HepG2 (cell line): Measurements from ENCODE around the gene FAM83G. TPM values are rescaled to one million over a fixed set of nuclear protein-coding genes. Genes with fewer than 3 reads are reported as not detected.
A peak's percentile ranks its signal among the peaks of the same experiment; 100 is the strongest.

Source experiments
- CHD2 ChIP-seq: IDR thresholded peaks from 2 replicates; pipeline ENCODE4 v1.6.1; 2011; ENCODE audit warnings: low read depth, low read length, improper control_type of control experiment
- IRX3 ChIP-seq: sonication (generic); formaldehyde crosslinking; IDR thresholded peaks from 2 replicates; pipeline ENCODE4 v1.8.1; 2023; ENCODE audit warnings: mild to moderate bottlenecking, low read depth, missing genetic modification reagents, borderline replicate concordance
- KAT2B ChIP-seq: fragments of 150-350 bp; IDR thresholded peaks from 2 replicates; pipeline ENCODE4 v1.6.1; 2014; ENCODE audit warnings: low read depth, low read length, borderline replicate concordance
- NCOA2 ChIP-seq: sonication (generic); formaldehyde crosslinking; IDR thresholded peaks from 2 replicates; pipeline ENCODE4 v1.8.0; 2022; ENCODE audit warnings: inconsistent platforms
- PHF21A ChIP-seq: sonication (generic); formaldehyde crosslinking; IDR thresholded peaks from 2 replicates; pipeline ENCODE4 v1.5.0; 2020; ENCODE audit warnings: mild to moderate bottlenecking, missing genetic modification reagents
- TEAD3 ChIP-seq: optimal IDR thresholded peaks from 2 replicates; pipeline ENCODE3; 2016; ENCODE audit warnings: borderline replicate concordance
- ZNF138 ChIP-seq: sonication (generic); formaldehyde crosslinking; IDR thresholded peaks from 2 replicates; pipeline ENCODE4 v1.5.0; 2020; ENCODE audit warnings: mild to moderate bottlenecking, low read depth, missing genetic modification reagents
- ZNF331 ChIP-seq: sonication (generic); formaldehyde crosslinking; IDR thresholded peaks from 2 replicates; pipeline ENCODE4 v1.4.0; 2020; ENCODE audit warnings: missing genetic modification reagents
- ZNF501 ChIP-seq: sonication (generic); formaldehyde crosslinking; IDR thresholded peaks from 2 replicates; pipeline ENCODE4 v1.5.1; 2020; ENCODE audit warnings: mild to moderate bottlenecking, moderate library complexity, missing genetic modification reagents
- ZNF569 ChIP-seq: sonication (generic); formaldehyde crosslinking; IDR thresholded peaks from 2 replicates; pipeline ENCODE4 v1.5.0; 2020; ENCODE audit warnings: mild to moderate bottlenecking, missing genetic modification reagents, moderate library complexity, borderline replicate concordance
- ZNF570 ChIP-seq: sonication (generic); formaldehyde crosslinking; IDR thresholded peaks from 2 replicates; pipeline ENCODE4 v1.4.0; 2020; ENCODE audit warnings: mild to moderate bottlenecking, missing genetic modification reagents, borderline replicate concordance
- ZNF577 ChIP-seq: sonication (generic); formaldehyde crosslinking; IDR thresholded peaks from 2 replicates; pipeline ENCODE4 v1.4.0; 2020; ENCODE audit warnings: mild to moderate bottlenecking, low read depth, missing genetic modification reagents, borderline replicate concordance
- ZNF713 ChIP-seq: sonication (generic); formaldehyde crosslinking; IDR thresholded peaks from 2 replicates; pipeline ENCODE4 v1.4.0; 2020; ENCODE audit warnings: mild to moderate bottlenecking, missing genetic modification reagents
- polyA plus RNA-seq, 8 experiments: library from polyadenylated mRNA; depleted of rRNA in 3 of 8; stranded (reverse) in 7 of 8; unstranded in 1 of 8; fragments of >200 nt; fragmentation: Illumina TruSeq in 4 of 8; extraction: Trizol in 4 of 8; gene quantifications; 2 replicates each; pipeline versions ENCODE4 v1.2.1 to v1.2.3, GENCODE V29; 2011 to 2016; ENCODE audit warnings: low read depth in 4 of 8, missing spikeins in 1 of 8, mixed read lengths in 1 of 8; ENCODE audit not compliant: insufficient read depth in 1 of 8
- total RNA-seq, 5 experiments: library from RNA; depleted of rRNA; stranded (reverse); fragments of >200 nt; fragmentation: Illumina TruSeq; extraction: Trizol; gene quantifications; 2 replicates each; pipeline ENCODE4 v1.2.3, GENCODE V29; 2016; ENCODE audit warnings: low read depth in 1 of 5
- TF ChIP-seq, protein P1 (sequence below): sonication (generic); formaldehyde crosslinking; IDR thresholded peaks from 2 replicates; pipeline ENCODE4 v1.4.0; 2020; ENCODE audit warnings: mild to moderate bottlenecking, missing genetic modification reagents
- TF ChIP-seq, protein P2 (sequence below), 2 experiments: IDR thresholded peaks; 2 replicates each; pipeline ENCODE4 v1.6.1; 2011 to 2012; ENCODE audit warnings: low read length in 2 of 2, borderline replicate concordance in 1 of 2, low read depth in 1 of 2, mild to moderate bottlenecking in 1 of 2, moderate library complexity in 1 of 2
- TF ChIP-seq, protein P3 (sequence below): sonication (generic); formaldehyde crosslinking; IDR thresholded peaks from 2 replicates; pipeline ENCODE4 v1.8.0; 2023; ENCODE audit warnings: mild to moderate bottlenecking, missing genetic modification reagents
- TF ChIP-seq, protein P4 (sequence below): sonication (generic); formaldehyde crosslinking; conservative IDR thresholded peaks from 2 replicates; pipeline ENCODE4 v1.4.0; 2020; ENCODE audit warnings: missing genetic modification reagents
- TF ChIP-seq, protein P5 (sequence below): sonication (generic); formaldehyde crosslinking; IDR thresholded peaks from 2 replicates; pipeline ENCODE4 v1.4.0; 2020; ENCODE audit warnings: missing genetic modification reagents
- TF ChIP-seq, protein P6 (sequence below): sonication (generic); formaldehyde crosslinking; IDR thresholded peaks from 2 replicates; pipeline ENCODE4 v1.5.1; 2020; ENCODE audit warnings: missing genetic modification reagents, mild to moderate bottlenecking, borderline replicate concordance

FAM83G gene
- total and polyA plus RNA-seq, 2 of the 13 experiments (the other 11 are each of a cell fraction or from before 2014, with no cell fraction given), result 13.7 to 18.6 TPM

DNA sequence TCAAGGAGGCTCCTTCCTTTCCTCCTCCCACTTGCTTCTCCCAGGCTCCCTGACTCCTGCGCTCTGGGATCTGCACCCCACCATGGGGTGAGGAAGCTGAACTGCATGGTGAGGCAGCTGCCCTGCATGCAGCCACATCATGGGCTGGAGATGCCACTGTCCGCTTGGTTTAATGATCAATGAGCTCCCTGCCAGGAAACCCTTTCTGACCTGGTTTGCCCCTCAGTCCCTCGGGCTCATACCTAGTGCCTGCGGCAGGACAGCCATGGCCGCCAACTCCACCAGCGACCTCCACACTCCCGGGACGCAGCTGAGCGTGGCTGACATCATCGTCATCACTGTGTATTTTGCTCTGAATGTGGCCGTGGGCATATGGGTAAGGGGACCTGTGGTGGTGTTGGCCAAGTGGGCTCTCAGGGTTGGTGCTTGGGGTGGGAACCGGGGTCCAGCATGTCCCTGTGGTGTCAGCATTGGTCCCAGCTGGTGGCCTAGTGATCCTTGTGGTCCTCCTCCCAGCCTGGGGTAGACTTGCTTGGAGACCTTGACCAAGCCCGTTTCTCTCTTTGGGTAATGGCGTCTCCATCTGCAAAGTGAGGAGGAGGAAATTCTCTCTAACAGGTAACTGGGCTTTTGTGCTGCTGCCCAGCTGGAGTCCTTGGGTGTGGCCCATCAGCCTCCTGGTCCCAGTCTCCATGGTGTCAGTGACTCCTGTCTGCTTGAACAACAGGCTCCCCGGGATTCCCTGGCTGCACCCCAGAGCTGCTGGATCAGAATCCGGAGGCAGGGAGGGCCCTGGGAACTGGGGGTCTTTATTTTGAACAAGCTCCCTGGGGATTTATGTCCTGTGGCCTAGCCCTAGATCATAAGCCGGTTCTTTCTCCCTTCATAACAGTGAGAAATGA is 52.4 kb downstream of the FAM83G start, which contains the start of gene SLC5A10 (continued):
- TF ChIP-seq ZNF577 (CRISPR knock-in tag), result no peak
- TF ChIP-seq, protein P1, sequence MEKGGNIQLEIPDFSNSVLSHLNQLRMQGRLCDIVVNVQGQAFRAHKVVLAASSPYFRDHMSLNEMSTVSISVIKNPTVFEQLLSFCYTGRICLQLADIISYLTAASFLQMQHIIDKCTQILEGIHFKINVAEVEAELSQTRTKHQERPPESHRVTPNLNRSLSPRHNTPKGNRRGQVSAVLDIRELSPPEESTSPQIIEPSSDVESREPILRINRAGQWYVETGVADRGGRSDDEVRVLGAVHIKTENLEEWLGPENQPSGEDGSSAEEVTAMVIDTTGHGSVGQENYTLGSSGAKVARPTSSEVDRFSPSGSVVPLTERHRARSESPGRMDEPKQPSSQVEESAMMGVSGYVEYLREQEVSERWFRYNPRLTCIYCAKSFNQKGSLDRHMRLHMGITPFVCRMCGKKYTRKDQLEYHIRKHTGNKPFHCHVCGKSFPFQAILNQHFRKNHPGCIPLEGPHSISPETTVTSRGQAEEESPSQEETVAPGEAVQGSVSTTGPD (CRISPR knock-in tag), result no peak
- 0 out of 2 replicates have a peak, but pooled peaks have one; percentile 25 for TF ChIP-seq NCOA2 (CRISPR knock-in tag)
- TF ChIP-seq PHF21A (CRISPR knock-in tag), result no peak
- TF ChIP-seq ZNF713 (CRISPR knock-in tag), result no peak
- TF ChIP-seq, protein P2, sequence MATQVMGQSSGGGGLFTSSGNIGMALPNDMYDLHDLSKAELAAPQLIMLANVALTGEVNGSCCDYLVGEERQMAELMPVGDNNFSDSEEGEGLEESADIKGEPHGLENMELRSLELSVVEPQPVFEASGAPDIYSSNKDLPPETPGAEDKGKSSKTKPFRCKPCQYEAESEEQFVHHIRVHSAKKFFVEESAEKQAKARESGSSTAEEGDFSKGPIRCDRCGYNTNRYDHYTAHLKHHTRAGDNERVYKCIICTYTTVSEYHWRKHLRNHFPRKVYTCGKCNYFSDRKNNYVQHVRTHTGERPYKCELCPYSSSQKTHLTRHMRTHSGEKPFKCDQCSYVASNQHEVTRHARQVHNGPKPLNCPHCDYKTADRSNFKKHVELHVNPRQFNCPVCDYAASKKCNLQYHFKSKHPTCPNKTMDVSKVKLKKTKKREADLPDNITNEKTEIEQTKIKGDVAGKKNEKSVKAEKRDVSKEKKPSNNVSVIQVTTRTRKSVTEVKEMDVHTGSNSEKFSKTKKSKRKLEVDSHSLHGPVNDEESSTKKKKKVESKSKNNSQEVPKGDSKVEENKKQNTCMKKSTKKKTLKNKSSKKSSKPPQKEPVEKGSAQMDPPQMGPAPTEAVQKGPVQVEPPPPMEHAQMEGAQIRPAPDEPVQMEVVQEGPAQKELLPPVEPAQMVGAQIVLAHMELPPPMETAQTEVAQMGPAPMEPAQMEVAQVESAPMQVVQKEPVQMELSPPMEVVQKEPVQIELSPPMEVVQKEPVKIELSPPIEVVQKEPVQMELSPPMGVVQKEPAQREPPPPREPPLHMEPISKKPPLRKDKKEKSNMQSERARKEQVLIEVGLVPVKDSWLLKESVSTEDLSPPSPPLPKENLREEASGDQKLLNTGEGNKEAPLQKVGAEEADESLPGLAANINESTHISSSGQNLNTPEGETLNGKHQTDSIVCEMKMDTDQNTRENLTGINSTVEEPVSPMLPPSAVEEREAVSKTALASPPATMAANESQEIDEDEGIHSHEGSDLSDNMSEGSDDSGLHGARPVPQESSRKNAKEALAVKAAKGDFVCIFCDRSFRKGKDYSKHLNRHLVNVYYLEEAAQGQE (IDR thresholded peaks at IDR 0.05; ENCODE audit: borderline replicate concordance in 1 of 2, low read depth in 1 of 2, low read length in 2 of 2), result no peak
- peak; percentile 59 for TF ChIP-seq TEAD3
- TF ChIP-seq KAT2B, result no peak
- no peak for TF ChIP-seq ZNF569 (CRISPR knock-in tag)
- TF ChIP-seq CHD2, result no peak
- TF ChIP-seq, protein P3, sequence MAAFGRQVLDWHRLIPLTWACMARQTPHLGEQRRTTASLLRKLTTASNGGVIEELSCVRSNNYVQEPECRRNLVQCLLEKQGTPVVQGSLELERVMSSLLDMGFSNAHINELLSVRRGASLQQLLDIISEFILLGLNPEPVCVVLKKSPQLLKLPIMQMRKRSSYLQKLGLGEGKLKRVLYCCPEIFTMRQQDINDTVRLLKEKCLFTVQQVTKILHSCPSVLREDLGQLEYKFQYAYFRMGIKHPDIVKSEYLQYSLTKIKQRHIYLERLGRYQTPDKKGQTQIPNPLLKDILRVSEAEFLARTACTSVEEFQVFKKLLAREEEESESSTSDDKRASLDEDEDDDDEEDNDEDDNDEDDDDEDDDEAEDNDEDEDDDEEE (CRISPR knock-in tag), result no peak
- TF ChIP-seq, protein P4, sequence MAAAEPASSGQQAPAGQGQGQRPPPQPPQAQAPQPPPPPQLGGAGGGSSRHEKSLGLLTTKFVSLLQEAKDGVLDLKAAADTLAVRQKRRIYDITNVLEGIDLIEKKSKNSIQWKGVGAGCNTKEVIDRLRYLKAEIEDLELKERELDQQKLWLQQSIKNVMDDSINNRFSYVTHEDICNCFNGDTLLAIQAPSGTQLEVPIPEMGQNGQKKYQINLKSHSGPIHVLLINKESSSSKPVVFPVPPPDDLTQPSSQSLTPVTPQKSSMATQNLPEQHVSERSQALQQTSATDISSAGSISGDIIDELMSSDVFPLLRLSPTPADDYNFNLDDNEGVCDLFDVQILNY, result no peak
- TF ChIP-seq, protein P5, sequence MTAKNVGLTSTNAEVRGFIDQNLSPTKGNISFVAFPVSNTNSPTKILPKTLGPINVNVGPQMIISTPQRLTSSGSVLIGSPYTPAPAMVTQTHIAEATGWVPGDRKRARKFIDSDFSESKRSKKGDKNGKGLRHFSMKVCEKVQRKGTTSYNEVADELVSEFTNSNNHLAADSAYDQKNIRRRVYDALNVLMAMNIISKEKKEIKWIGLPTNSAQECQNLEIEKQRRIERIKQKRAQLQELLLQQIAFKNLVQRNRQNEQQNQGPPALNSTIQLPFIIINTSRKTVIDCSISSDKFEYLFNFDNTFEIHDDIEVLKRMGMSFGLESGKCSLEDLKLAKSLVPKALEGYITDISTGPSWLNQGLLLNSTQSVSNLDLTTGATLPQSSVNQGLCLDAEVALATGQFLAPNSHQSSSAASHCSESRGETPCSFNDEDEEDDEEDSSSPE (CRISPR knock-in tag), result no peak
- TF ChIP-seq IRX3 (CRISPR knock-in tag), result no peak
- TF ChIP-seq ZNF570 (CRISPR knock-in tag), result no peak
- no peak for TF ChIP-seq ZNF331 (CRISPR knock-in tag)
- TF ChIP-seq ZNF501, result no peak
- TF ChIP-seq ZNF138 (CRISPR knock-in tag), result no peak
- TF ChIP-seq, protein P6, sequence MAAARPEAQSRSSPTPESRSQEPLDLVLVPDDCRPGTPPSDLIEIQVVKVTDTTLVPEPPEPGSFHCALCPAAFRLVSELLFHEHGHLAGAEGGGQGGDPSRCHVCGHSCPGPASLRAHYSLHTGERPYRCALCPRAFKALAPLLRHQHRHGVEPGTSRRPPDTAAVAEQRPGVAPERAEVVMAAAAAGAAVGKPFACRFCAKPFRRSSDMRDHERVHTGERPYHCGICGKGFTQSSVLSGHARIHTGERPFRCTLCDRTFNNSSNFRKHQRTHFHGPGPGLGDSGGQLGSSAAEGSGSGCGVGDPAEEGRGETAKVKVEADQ, result no peak
